OCI-LY3 (cell line): ENCODE results near the gene MCF2L2.

ENCODE experiments used
- CTCF ChIP-seq: fragments of 200-600, 300-600 bp; sonication (generic); IDR thresholded peaks from 2 replicates; pipeline ENCODE4 v1.5.1; 2014; ENCODE audit warnings: antibody characterized with exemption, low read length, low read depth
- EZH2phosphoT487 ChIP-seq: fragments of 200-600 bp; shearing (Covaris generic); IDR thresholded peaks from 2 replicates; pipeline ENCODE4 v1.6.1; 2018; ENCODE audit warnings: antibody characterized with exemption, mixed run types, low read depth

DNA sequence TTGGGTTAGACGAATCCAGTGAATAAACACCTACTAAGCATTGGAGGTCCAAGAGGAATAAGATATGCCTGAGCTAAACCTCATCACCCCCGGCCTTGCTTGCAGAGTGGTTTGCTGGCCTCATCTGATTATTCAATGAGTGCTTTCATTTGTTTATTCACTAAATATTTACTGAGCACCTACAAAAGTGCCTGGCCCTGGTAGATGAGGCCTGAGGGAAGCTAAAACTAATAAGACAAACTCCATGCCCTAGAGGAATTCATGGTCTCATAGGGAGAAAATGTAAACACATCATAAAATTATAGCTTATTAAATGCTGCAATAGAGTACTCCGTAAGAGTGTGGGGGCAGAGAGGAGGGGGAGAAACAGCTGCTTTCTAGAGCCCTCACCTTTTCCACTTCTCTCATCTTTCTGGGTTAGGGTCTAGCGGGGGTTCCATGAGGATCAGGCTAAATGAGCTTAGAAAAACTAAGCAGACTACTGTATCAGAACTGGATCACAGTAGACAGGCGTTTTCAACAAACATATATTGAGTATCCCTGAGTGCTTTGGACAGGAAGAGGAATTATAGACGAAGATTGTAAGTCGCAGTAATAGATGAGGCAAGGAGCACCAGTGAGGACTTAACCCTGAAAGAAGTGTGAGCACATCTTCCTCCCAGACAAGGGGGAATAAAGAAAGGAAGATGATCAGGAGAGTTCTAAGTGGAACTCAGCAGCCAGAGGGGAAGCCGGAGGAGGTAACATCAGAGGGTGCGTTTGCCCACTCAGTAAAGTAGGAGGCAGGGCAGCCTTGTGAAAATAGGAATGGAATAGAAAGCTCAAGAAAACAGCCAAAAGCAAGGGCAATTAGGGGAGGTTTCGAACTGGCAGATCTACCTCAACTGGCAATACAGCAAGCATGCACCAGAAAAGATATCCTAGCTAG, 234.4 kb downstream of the MCF2L2 start:
- TF ChIP-seq CTCF (no peak), EZH2phosphoT487 (no peak)
